Measurements from ENCODE around the gene RRN3.
"Not testable (repeated sequence)": the region's sequence is repeated elsewhere in the genome, so short reads cannot be mapped to it uniquely, and the experiment has no call there.

RRN3 gene

GRCh38 chr16:15100372-15100987 is 6.4 kb upstream of the RRN3 start:
- DNase-seq (ENCODE audit: low spot score), result not testable (repeated sequence)

GRCh38 chr16:15099366-15099909 is 5.4 kb upstream of the RRN3 start:
- DNase-seq (ENCODE audit: low spot score), result not testable (repeated sequence)

GRCh38 chr16:15096583-15096972 is 2.5 kb upstream of the RRN3 start:
- DNase-seq (ENCODE audit: low spot score), result not testable (repeated sequence)

- not testable (repeated sequence) for DNase-seq (ENCODE audit: low spot score)
Measured at GRCh38 chr16:15093571-15093954, 509 bp downstream of the RRN3 start.

- not testable (repeated sequence) for DNase-seq (ENCODE audit: low spot score)
Measured at GRCh38 chr16:15090663-15091269, 3.3 kb downstream of the RRN3 start.

- DNase-seq (ENCODE audit: low spot score), result not testable (repeated sequence)
Measured at GRCh38 chr16:15082788-15083187, 11.3 kb downstream of the RRN3 start.

GRCh38 chr16:15080883-15081282 is 13.2 kb downstream of the RRN3 start:
- DNase-seq (ENCODE audit: low spot score), result not testable (repeated sequence)

- not testable (repeated sequence) for DNase-seq (ENCODE audit: low spot score)
Measured at GRCh38 chr16:15076161-15076560, 17.9 kb downstream of the RRN3 start.

- no peak for DNase-seq (ENCODE audit: low spot score)
Measured at GRCh38 chr16:15073101-15073500, 21.0 kb downstream of the RRN3 start.

GRCh38 chr16:15071916-15072769 is 21.9 kb downstream of the RRN3 start:
- DNase-seq (ENCODE audit: low spot score), result not testable (repeated sequence)

- DNase-seq (ENCODE audit: low spot score), result not testable (repeated sequence)
Measured at GRCh38 chr16:15071013-15071412, 23.1 kb downstream of the RRN3 start.

- not testable (repeated sequence) for DNase-seq (ENCODE audit: low spot score)
Measured at GRCh38 chr16:15066690-15067089, 27.4 kb downstream of the RRN3 start.

- not testable (repeated sequence) for DNase-seq (ENCODE audit: low spot score)
Measured at GRCh38 chr16:15065961-15066360, 28.1 kb downstream of the RRN3 start.

GRCh38 chr16:15062085-15062810 is 31.8 kb downstream of the RRN3 start:
- not testable (repeated sequence) for DNase-seq (ENCODE audit: low spot score)

- DNase-seq (ENCODE audit: low spot score), result no peak
Measured at GRCh38 chr16:15059324-15059723, 34.7 kb downstream of the RRN3 start.

- DNase-seq (ENCODE audit: low spot score), result no peak
Measured at GRCh38 chr16:15057681-15058417, 36.2 kb downstream of the RRN3 start.

- no peak for DNase-seq (ENCODE audit: low spot score)
Measured at GRCh38 chr16:15055141-15056053, 38.7 kb downstream of the RRN3 start.

- DNase-seq (ENCODE audit: low spot score), result no peak
Measured at GRCh38 chr16:15054357-15055140, 39.5 kb downstream of the RRN3 start.

- DNase-seq (ENCODE audit: low spot score), result no peak
Measured at GRCh38 chr16:15053904-15054303, 40.2 kb downstream of the RRN3 start.
